Osteocyte (in vitro differentiated cells): ENCODE data around the gene GNAL. TPM values are rescaled to one million over a fixed set of nuclear protein-coding genes. Genes with fewer than 3 reads are reported as not detected.

Source experiments
- DNase-seq: peaks from one replicate; pipeline ENCODE4 v3.0.0; 2021; ENCODE audit warnings: mixed read lengths; ENCODE audit not compliant: unreplicated experiment; ENCODE audit errors: extremely low spot score
- H3K27ac Mint-ChIP-seq: one replicate; pipeline ENCODE4 v1.8.0; 2021; ENCODE audit warnings: mild to moderate bottlenecking, mixed read lengths; ENCODE audit not compliant: unreplicated experiment
- H3K27me3 Mint-ChIP-seq: one replicate; pipeline ENCODE4 v1.8.0; 2021; ENCODE audit warnings: mixed read lengths; ENCODE audit not compliant: unreplicated experiment
- H3K36me3 Mint-ChIP-seq: one replicate; pipeline ENCODE4 v1.8.0; 2021; ENCODE audit warnings: mixed read lengths; ENCODE audit not compliant: unreplicated experiment
- H3K4me1 Mint-ChIP-seq: one replicate; pipeline ENCODE4 v1.8.0; 2021; ENCODE audit warnings: mixed read lengths; ENCODE audit not compliant: unreplicated experiment
- H3K4me3 Mint-ChIP-seq: one replicate; pipeline ENCODE4 v1.8.0; 2021; ENCODE audit warnings: mild to moderate bottlenecking, moderate library complexity, mixed read lengths; ENCODE audit not compliant: unreplicated experiment
- H3K9me3 Mint-ChIP-seq: one replicate; pipeline ENCODE4 v1.8.0; 2021; ENCODE audit warnings: mixed read lengths; ENCODE audit not compliant: unreplicated experiment
- CTCF ChIP-seq: fragments of 200-600 bp; sonication (generic); IDR thresholded peaks from 2 replicates; pipeline ENCODE4 v1.5.0; 2021; ENCODE audit warnings: antibody characterized with exemption, mild to moderate bottlenecking, moderate library complexity
- total RNA-seq: library from RNA; stranded (reverse); gene quantifications from 2 replicates; pipeline ENCODE4 v1.2.1, GENCODE V29; 2021

The GNAL gene
- total RNA-seq, 1 donor from 2014 or later: 1.2 TPM

DNA sequence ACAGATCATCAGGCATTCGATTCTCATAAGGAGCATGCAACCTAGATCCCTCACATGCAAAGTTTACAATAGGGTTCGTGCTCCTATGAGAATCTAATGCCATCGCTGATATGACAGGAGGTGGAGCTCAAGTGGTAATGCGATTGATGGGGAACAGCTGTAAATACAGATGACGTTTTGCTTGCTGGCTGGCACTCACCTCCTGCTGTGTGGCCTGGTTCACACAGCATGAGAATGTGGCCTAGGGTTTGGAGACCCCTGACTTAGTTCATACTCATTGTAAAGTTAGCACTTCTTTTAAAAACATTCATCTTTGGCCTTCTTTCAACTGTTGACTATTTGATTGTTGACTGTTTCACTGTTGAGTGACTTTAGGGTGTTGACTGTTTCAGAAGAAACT is 153.5 kb downstream of the GNAL start:
- Mint-ChIP-seq H3K4me1 (peaks cover 9% of the 10 kb centered on the region), H3K27me3 (peaks cover 3% of the 10 kb centered on the region), H3K36me3 (no peaks in the 10 kb centered on the region), H3K27ac (no peak overlapping the region), H3K4me3 (no peak overlapping the region), H3K9me3 (no peaks in the 10 kb centered on the region)
- no peak for DNase-seq
- TF ChIP-seq CTCF: no peak

- Mint-ChIP-seq H3K27ac (no peak overlapping the region), H3K4me3 (no peak overlapping the region), H3K27me3 (peaks cover 6% of the 10 kb centered on the region), H3K4me1 (peaks cover 13% of the 10 kb centered on the region), H3K9me3 (no peaks in the 10 kb centered on the region), H3K36me3 (no peaks in the 10 kb centered on the region)
- no peak for DNase-seq
- no peak for TF ChIP-seq CTCF
Measured at GRCh38 chr18:11844436-11844835, 155.4 kb downstream of the GNAL start.

GRCh38 chr18:11845654-11846053 is 156.6 kb downstream of the GNAL start:
- H3K9me3 Mint-ChIP-seq: no peaks in the 10 kb centered on the region
- H3K4me3 Mint-ChIP-seq: no peak overlapping the region
- H3K4me1 Mint-ChIP-seq: peaks cover 24% of the 10 kb centered on the region
- TF ChIP-seq CTCF: no peak
- H3K36me3 Mint-ChIP-seq: no peaks in the 10 kb centered on the region
- H3K27me3 Mint-ChIP-seq: peaks cover 6% of the 10 kb centered on the region
- no peak overlapping the region for H3K27ac Mint-ChIP-seq
- no peak for DNase-seq

- H3K36me3 Mint-ChIP-seq: peaks cover 2% of the 10 kb centered on the region
- TF ChIP-seq CTCF: no peak
- no peaks in the 10 kb centered on the region for H3K9me3 Mint-ChIP-seq
- no peak for DNase-seq
- no peak overlapping the region for H3K4me3 Mint-ChIP-seq
- no peak overlapping the region for H3K27ac Mint-ChIP-seq
- peaks cover 6% of the 10 kb centered on the region for H3K27me3 Mint-ChIP-seq
- H3K4me1 Mint-ChIP-seq: peaks cover 29% of the 10 kb centered on the region
Measured at GRCh38 chr18:11847811-11848210, 158.7 kb downstream of the GNAL start.

- no peaks in the 10 kb centered on the region for H3K9me3 Mint-ChIP-seq
- peaks cover 2% of the 10 kb centered on the region for H3K36me3 Mint-ChIP-seq
- no peak for TF ChIP-seq CTCF
- H3K27me3 Mint-ChIP-seq: peaks cover 6% of the 10 kb centered on the region
- H3K4me1 Mint-ChIP-seq: peaks cover 37% of the 10 kb centered on the region
- H3K27ac Mint-ChIP-seq: peak overlapping the region; percentile 100
- DNase-seq: no peak
- no peak overlapping the region for H3K4me3 Mint-ChIP-seq
Measured at GRCh38 chr18:11849279-11849678, 160.2 kb downstream of the GNAL start.
